ENCODE measurements around the gene CEBPA.

The CEBPA gene

DNA sequence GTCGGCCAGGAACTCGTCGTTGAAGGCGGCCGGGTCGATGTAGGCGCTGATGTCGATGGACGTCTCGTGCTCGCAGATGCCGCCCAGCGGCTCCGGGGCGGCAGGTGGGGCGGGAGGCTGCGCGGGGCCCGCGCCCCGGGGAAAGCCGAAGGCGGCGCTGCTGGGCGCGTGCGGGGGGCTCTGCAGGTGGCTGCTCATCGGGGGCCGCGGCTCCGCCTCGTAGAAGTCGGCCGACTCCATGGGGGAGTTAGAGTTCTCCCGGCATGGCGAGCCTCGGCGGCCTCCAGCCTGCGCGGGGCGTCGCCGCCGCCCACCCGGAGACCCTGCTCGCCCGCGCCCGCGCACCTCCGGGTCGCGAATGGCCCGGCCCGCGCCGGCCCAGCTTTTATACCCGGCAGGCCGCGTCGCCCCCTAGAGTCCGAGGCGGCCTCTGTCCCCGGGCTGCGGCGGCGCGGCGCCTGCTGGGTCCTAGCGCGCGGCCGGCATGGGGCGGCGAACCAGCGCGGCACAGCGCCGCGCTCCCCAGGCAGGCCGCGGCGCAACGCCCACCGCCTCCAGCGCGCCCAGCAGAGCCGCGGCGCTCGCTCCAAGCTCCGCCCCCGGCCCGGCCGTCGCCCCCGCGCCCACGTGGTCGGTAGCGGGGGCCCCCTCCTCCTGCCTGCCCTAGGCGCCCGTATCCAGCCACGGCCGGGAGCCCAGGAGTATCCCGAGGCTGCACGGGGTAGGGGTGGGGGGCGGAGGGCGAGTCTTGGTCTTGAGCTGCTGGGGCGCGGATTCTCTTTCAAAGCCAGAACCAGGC lies at the start of gene CEBPA:
CEBPA (minus strand) TSS at position 360 of the 799 bp plus-strand sequence; CDS start at position 240, 120 bp downstream.
- in situ Hi-C loops (cut with MboI; ENCODE audit: low sequenced_read_pairs), result loop anchor here (5.0 to 10.0 kb wide), 2 partner anchors 58 to 85 kb away; no protein-coding TSS in a partner anchor

DNA sequence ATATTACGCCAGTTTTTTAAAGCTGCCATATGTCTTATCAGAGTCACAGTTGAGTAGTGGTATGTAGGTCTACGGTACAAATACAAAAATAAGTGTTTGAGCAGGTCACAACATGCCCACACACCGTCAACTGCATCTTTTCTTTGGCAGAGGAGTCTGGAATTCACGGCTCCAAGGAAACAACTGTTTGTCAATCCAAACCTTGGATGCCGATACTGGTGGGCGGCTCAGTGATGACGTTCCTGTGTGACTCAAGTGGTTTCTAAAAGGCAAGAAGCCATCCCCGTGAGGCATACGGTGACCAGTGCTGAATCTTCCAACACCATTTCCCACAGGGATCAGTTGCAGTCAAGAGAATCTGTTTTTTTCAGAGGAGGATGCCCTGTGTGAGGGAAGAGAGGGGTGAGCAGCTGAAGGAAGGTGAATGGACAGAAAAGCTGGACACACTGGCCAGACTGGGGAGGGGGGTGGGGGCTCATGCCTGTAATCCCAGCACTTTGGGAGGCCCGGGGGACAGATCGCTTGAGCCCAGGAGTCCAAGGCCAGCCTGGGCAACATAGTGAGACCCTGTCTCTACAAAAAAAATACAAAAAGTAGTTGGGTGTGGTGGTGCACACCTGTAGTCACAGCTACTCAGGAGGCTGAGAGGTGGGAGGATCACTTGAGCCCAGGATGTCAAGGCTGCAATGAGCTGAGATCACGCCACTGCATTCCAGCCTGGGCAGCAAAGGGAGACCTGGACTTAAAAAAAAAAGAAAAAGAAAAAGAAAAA lies 48.4 kb upstream of the CEBPA start:
- in situ Hi-C loops (cut with MboI; ENCODE audit: low sequenced_read_pairs), result no loop called here

DNA sequence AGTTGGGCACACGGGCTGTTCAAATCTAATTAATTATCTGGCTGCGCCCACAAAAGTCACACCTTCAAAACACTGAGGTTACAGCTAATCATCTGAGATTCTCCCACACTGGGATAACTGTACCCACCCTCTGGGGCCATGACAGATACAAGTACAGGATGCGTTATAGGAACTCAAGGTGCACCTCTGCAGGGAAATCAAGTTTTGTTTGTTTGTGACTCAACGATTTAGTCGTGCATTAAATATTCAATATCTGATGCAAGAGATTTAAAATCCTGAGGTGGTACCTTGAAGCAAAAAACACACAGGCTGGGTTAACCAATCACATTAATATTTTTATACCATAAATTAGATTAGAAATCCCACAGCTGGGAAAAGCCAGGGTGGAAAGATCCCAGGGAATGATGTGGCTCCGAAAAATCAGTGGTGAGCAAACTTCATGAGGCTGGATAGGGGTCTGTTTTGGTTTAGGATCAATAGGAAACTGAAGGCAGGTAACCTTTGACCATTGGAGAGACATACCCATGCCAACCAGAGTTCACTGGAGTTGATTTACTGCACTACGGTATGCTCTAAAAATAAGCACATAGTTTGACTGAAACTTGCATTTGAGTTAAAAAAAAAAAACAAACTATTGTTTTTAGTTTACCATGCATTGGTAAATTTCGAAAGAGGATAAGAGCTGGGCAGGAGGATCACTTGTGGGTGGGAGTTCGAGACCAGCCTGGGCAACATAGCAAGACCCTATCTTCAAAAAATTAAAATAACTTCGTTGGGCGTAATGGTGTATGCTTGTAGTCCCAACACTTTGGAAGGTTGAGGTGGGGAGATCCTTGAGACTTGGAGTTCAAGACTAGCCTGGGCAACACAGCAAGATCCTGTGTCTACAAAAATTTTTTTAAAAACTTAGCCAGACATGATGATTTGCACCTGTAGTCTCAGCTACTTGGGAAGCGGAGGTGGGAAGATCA lies 47.3 kb upstream of the CEBPA start:
- in situ Hi-C loops (cut with MboI; ENCODE audit: low sequenced_read_pairs), result no loop called here

DNA sequence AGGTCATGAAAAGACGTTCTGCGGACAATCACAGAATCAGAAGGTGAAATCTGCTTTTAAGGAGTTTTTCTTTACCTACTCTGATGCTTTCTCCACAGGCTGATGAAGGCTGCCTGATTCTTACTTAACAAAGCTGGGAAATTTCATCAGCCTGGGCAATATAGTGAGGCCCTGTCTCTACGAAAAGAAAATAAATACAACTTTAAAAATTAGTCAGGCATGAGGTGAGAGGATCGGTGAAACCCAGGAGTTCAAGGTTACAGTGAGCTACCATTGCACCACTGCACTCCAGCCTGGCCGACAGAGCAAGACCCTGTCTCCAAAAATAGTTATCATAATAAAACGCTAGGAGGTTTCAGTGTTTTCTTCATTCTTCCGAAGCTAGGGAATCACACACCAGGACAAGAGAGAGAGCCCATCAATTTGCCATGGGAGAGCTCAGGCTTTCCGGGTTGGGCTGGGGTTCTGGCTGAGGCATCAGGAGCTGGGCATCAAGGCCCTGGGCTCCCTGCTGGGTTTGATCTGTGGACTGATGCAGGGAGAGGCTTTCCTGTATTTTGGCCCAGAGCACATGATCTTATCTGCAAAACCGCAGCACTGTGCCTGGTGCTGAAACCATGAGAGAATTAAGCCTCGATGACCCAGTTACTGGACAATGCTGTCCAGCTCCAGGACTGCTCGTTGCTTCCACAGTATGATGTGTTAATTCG lies 46.1 kb upstream of the CEBPA start:
- in situ Hi-C loops (cut with MboI; ENCODE audit: low sequenced_read_pairs), result no loop called here

DNA sequence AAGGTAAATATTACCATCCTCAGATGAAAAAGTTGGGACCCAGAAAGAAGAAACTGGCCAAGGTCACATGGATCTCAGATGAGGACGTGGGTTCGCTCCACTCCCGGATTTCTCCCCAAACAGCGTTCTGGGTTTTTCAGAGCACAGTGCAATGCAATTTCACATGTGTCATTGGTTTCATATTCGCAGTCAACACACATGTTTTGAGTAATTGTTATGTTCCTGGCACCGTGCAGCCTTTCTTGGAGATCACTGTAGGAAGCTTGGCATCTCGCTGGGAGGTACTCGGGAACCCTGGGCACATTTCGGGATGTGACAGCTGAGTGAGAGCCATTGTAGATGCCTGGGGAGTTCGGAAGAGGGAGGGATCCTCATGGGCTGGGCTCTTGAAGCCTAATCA lies 45.0 kb upstream of the CEBPA start:
- in situ Hi-C loops (cut with MboI; ENCODE audit: low sequenced_read_pairs), result no loop called here

DNA sequence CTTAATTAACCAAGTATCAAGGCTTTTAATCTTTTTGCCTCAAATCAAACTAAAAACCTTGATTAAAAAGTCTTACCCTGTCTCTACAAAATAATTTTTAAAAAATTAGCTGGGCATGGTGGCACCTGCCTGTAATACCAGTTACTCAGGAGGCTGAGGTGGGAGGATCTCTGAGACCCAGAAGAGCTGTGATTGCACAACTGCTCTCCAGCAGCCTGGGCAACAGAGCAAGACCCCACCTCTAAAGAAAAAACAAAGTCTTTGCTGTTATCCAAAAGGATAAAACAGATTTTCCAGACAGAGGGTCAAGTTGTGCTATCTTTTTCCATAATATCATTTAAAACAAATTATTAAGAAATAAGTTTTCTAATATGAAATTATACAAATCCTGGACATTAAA lies 44.3 kb upstream of the CEBPA start:
- in situ Hi-C loops (cut with MboI; ENCODE audit: low sequenced_read_pairs), result no loop called here

DNA sequence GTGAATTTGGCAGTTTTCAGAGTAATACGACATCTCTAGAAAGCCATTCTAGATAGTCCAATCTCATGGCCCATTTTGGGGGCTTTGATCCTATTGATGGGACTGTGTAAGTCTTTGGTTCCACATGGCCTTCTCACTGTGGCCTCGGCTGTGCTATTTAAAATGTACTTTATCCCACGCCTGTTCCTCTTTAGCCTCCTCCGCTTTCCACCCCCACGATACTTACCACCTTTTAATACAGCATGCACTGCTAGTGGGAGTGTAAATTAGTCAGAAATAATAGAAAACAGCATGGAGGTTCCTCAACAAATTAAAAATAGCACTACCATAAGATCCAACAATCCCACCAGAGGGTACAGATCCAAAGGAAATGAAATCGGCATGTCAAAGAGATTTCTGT lies 42.8 kb upstream of the CEBPA start:
- in situ Hi-C loops (cut with MboI; ENCODE audit: low sequenced_read_pairs), result no loop called here

DNA sequence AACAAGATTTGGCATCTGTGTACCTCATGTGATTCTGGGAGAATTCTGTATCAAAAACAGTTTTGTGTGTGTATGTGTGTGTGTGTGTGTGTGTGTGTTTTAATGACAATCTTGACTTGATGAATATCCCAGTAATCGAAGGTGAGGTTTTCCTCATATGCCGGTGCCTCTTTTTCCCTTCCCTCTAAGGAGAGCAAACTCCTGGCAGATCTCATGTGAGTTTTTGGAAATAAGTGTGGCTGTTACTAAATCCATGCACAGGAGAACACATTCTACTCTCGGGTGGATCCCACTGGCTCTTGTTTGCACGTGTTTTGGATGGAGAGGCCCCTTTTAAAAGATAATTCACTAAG lies 42.2 kb upstream of the CEBPA start:
- in situ Hi-C loops (cut with MboI; ENCODE audit: low sequenced_read_pairs), result no loop called here

DNA sequence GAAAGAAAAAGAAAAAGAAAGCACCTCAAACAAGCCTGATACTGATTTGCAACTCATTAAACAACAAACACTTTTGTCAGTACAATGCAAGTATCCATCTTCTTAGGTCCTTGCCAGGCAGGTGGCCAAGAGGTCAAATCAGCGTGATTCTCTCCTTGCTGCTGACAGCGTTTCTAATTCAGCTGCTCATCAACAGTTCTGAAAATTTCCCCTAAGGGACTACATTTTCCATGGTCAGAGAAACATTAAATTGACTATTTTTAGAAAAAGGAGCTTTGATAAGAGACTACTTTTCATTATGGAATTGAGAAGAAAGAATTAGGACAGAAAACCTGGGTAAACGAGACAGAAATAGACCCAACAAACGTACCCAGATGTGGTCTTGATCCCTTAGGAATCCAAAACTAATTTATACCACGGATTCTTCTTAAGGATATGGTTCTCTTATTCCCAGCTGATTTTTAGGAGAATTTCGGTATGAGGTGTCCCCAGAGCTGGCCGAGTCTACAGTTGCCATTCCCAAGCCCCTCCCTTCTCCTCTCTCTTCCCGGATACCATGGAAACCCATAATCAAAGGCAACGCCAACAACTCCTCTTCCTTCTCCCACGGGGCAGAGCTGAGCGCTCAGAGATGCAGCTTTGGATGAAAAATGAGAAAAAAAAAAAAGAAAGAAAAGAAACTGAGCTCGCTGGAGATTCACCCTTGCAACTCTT lies 41.7 kb upstream of the CEBPA start:
- in situ Hi-C loops (cut with MboI; ENCODE audit: low sequenced_read_pairs), result no loop called here

DNA sequence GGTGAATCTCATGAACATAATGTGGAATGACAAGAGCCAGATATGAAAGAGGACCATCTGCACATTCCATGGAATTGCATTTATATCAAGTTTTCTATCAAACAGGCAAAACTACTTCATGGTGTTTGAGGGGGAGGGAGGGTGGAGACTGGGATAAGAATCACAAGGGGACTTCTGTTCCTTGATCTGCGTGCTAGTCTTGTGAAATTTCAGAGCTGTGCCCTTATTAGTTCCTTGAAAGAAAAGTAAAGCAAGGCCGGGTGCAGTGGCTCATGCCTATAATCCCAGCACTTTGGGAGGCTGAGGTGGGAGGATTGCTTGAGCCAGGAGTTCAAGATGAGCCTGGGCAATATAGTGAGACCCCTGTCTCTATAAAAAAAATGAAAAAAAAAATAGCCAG lies 41.0 kb upstream of the CEBPA start:
- in situ Hi-C loops (cut with MboI; ENCODE audit: low sequenced_read_pairs), result no loop called here

DNA sequence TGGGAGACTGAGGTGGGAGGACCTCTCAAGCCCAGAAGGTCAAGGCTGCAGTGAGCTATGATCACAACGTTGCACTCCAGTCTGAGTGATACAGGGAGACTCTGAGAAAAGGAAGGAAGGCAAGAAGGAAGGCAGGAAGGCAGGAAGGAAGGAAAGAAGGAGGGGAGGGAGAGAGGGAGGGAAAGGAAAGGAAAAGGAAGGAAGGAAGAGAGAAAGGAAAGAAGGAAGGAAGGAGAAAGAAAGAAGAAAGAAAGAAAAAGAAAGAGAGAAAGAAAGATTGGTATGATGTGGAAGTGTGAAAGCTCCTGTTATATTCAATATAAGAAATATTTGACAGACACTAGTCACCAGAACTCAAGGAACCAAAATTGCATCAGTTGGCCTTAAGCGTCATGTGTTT lies 38.7 kb upstream of the CEBPA start:
- in situ Hi-C loops (cut with MboI; ENCODE audit: low sequenced_read_pairs), result no loop called here

DNA sequence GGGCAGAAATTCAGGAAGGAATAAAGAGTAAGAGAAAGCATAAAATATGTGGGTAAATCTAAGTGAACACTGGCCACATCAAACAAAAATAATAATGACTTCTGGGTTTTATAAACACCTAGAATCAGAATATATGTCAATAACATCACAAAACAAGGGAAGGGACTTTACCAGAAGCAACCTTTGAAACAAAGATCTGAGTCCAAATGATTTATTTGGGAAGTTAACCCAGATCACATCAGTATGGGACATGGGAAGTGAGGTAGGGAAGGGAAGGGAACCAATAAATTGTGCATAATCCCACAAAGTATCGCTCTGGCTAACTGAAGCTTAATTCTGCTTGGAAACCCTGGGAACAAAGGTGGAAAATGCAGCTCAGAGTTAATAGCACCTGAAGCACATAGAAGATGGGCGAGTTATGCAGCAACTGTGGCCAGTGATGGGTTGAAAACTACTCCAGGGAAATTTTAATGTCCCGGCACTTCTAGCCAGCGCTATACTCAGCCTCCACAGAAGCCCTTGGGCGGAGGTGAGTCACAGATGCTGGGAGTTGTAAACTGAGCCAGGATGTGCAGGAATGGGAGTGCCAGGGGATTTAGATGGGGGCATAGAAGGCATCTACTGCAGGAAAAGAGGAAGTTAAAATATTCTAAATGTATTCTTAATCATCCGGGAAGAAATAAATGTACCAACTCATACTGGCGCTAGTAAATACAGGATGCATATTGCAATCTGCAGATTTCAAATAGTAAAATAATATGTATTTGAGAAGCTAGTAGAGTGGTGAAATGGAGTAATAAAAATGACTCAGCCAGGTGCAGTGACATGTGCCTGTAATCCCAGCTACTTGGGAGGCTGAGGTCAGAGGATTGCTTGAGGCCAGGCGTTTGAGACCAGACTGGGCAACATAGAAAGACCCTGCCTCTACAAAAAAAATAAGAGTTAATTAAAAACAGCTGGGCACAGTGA lies 37.0 kb upstream of the CEBPA start:
- in situ Hi-C loops (cut with MboI; ENCODE audit: low sequenced_read_pairs), result no loop called here

DNA sequence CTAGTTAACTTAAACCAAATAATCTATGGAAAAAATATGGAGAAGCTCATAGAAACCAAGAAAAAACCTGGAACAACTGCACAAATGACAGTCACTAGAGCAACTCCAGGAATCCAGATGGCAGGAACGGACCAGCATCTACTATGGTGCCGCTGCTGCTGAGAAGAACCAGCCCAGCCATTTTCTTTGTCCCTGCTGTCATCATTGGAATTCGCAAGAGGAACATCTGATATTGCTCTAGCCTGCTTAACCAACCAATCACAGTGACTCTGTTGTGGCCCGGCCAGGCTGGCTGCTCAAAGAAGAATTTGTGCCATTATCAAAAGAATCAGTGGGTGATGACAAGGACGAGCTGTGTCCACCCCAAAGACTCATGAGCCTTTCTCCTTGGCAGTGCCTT lies 33.1 kb upstream of the CEBPA start:
- in situ Hi-C loops (cut with MboI; ENCODE audit: low sequenced_read_pairs), result no loop called here

DNA sequence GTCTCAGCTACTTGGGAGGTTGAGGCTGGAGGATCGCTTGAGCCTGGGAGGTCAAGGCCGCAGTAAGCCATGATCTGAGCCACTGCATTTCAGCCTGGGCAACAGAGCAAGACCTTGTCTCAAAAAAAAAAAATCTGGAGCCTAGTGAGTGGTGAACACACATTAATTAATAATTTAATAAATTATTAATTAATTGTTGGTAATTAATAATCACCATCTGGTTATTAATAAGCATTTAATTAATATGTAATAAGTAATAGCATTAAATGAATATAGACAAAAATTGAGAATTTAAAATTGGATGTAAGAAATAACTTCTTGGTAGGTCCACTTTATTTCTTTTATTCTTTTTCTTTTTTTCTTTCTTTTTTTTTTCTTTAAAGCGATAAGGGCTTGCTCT lies 31.9 kb upstream of the CEBPA start:
- in situ Hi-C loops (cut with MboI; ENCODE audit: low sequenced_read_pairs), result no loop called here

DNA sequence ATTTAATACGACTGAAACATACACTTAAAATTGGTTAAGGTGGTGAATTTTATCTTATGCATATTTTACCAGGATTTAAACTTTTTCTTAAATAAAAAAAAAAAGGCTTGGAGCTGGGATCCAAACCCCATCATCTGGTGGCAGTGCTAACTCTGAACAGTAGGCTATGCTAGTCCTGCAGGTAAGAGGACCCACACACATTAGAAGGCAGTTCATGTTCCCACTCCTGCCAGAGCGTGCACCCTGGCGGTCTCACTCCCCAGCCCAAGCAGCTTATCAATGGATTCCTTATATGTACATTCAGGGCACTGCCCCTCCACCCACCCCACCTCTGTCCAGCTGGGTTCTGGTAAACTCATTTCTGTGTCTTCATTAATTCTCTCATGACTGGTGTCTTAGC lies 31.3 kb upstream of the CEBPA start:
- in situ Hi-C loops (cut with MboI; ENCODE audit: low sequenced_read_pairs), result no loop called here

DNA sequence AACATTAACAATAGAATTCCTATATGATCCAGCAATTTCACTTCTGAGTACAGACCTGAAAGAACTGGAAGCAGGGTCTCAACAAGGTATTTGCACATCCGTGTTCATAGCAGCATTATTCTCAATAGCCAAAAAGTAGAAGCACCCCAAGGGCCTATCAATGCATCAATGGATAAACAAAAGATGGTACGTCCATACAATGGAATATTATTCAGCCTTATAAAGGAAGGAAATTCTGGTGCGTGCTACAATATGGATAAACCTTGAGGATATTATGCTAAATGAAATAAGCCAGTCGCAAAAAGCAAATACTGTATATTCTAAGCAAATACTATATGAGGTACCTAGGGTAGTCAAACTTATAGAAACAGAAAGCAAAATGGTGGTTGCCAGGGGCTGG lies 30.8 kb upstream of the CEBPA start:
- in situ Hi-C loops (cut with MboI; ENCODE audit: low sequenced_read_pairs), result no loop called here

DNA sequence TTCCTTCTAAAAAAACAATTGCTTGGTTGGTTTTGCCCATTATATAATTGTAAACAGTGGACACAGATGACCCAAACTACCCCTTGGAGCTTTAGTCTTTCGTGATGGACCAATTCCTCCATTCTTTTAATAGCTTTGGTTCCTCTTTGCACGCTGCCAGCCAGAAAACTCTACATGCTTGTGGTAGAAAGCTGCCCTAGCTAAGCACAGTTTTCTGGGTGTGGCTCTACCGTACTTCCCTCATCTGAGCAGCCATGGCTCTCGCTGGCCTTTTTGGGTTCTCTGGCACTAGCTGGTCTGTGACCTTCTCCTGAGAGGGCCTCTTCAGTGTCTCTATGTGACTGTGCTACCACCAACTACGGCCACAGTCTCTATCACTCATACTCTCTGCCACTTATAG lies 29.9 kb upstream of the CEBPA start:
- in situ Hi-C loops (cut with MboI; ENCODE audit: low sequenced_read_pairs), result no loop called here

DNA sequence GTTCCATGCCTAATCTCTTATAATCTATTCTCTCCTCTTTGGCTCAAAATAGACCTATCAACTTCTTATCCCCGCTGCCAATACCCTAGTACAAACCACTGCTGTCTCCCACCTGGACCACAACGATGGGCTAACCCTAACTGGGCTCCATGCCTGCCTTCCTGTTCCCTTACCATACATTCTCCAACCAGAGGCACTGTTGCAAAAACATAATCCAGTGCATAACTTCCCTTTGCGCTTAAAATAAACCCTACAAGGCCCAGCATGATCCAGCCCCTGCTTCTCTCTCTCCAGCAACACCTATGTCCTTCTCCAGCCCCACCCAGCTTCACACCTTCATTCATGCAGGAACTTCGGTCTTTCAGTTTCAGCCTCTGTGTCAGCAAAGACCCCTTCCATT lies 27.4 kb upstream of the CEBPA start:
- in situ Hi-C loops (cut with MboI; ENCODE audit: low sequenced_read_pairs), result no loop called here

DNA sequence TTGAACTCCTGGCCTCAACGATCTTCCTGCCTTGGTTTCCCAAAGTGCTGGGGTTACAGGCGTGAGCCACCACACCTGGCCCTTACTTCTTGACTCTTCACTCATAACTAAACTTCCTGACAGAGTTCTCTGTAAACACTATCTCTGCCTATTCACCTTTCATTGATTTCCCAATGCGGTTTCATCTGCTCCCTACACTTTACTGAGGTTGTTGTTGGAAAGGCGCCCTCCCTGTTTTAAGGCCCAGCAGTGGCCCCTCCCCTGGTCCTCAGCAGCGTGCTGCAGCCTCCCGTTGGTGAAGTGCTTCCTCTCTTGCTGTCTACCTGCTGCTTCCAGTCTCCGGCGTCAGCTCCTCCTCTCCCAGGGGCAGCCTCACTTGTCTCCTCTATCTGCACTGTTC lies 26.7 kb upstream of the CEBPA start:
- in situ Hi-C loops (cut with MboI; ENCODE audit: low sequenced_read_pairs), result no loop called here

Data from HL-60/S4 treated with retinoic acid at 250 ng/mL for 4 days and 3 days (cell line).